K562 (cell line): Measurements from ENCODE around the gene TRIO. TPM values are rescaled to one million over a fixed set of nuclear protein-coding genes. Genes with fewer than 3 reads are reported as not detected.

ENCODE experiments used
- ATAC-seq: fragments of 200-7000 bp; cut with Tn5 transposase; 3 replicates; pipeline ENCODE4 v1.9.1; 2020; ENCODE audit warnings: moderate library complexity
- BruUV-seq: library from RNA; stranded (reverse); fragments of 400-500 nt; replicated peaks from 2 replicates; lab custom pipeline; 2021; lab: Mats Ljungman, UMichigan
- CTCF ChIA-PET: fragments of 300-600 bp; formaldehyde crosslinking; extraction: SDS; loops from one replicate; lab custom pipeline; 2021; ENCODE audit warnings: low intra/inter-chr PET ratio; lab: Yijun Ruan, JAX
- POLR2A ChIA-PET: fragments of 300-600, 350-650 bp; sonication (Branson Sonifier 250); formaldehyde crosslinking; extraction: SDS; loops from one replicate; lab custom pipeline; 2021; ENCODE audit warnings: antibody characterized with exemption, inconsistent platforms; lab: Yijun Ruan, JAX
- DNase-seq, 4 experiments: peaks; one replicate each; pipeline versions ENCODE4 v3.0.0 to v3.0.0-alpha.2; 2011 to 2018; ENCODE audit warnings: low spot score in 3 of 4, mixed read lengths in 3 of 4; ENCODE audit errors: extremely low read depth in 1 of 4
- FAIRE-seq: peaks from 2 replicates; lab custom pipeline; 2011; peaks lifted over from hg19 to GRCh38; lab: Jason Lieb, UNC
- H2AFZ ChIP-seq: 2 replicates; pipeline ENCODE4 v1.6.0; 2011; ENCODE audit warnings: low read depth, low read length, control low read depth, inconsistent platforms
- H3K27ac ChIP-seq: fragments of 200-600 bp; 3 replicates; pipeline ENCODE4 v1.8.0; 2011; ENCODE audit warnings: low read depth, mild to moderate bottlenecking, control low read depth, inconsistent platforms, low read length, moderate library complexity, mixed read lengths; ENCODE audit errors: extremely low read depth
- H3K27me3 ChIP-seq, 2 experiments: fragments of 300-600 bp in 1 of 2; 2 replicates in 1 of 2; 3 replicates in 1 of 2; pipeline versions ENCODE4 v1.6.0 to v1.8.0; 2011; ENCODE audit warnings: inconsistent platforms in 2 of 2, low read length in 2 of 2, mild to moderate bottlenecking in 1 of 2, mixed read lengths in 1 of 2, moderate library complexity in 1 of 2; ENCODE audit not compliant: control insufficient read depth in 2 of 2, insufficient read depth in 2 of 2
- H3K36me3 ChIP-seq: fragments of 300-600 bp; 3 replicates; pipeline ENCODE4 v1.8.0; 2011; ENCODE audit warnings: mild to moderate bottlenecking, low read length, inconsistent platforms; ENCODE audit not compliant: control insufficient read depth, insufficient read depth
- H3K4me1 ChIP-seq, 2 experiments: fragments of 200-600 bp in 1 of 2; replicated peaks in 1 of 2; 2 replicates in 1 of 2; 3 replicates in 1 of 2; pipeline versions ENCODE4 v1.5.1 to v1.8.0; 2011; ENCODE audit warnings: inconsistent platforms in 2 of 2, low read length in 2 of 2, mild to moderate bottlenecking in 1 of 2, mixed read lengths in 1 of 2, moderate library complexity in 1 of 2; ENCODE audit not compliant: control insufficient read depth in 2 of 2, insufficient read depth in 2 of 2
- H3K4me2 ChIP-seq: 2 replicates; pipeline ENCODE4 v1.6.1; 2011; ENCODE audit warnings: low read length, control low read depth, inconsistent platforms, mixed read lengths; ENCODE audit not compliant: insufficient read depth
- H3K4me3 ChIP-seq: fragments of 200-600 bp; sonication (generic), shearing (Covaris generic); 2 replicates; pipeline ENCODE4 v1.5.1; 2016; ENCODE audit warnings: control low read depth, inconsistent platforms
- H3K79me2 ChIP-seq: fragments of 200-600 bp; 3 replicates; pipeline ENCODE4 v1.8.0; 2011; ENCODE audit warnings: low read length, inconsistent platforms; ENCODE audit not compliant: control insufficient read depth, insufficient read depth
- H3K9ac ChIP-seq, 2 experiments: 2 replicates each; pipeline versions ENCODE4 v1.6.0 to v1.6.1; 2011; ENCODE audit warnings: low read depth in 2 of 2, low read length in 2 of 2, control low read depth in 1 of 2, inconsistent platforms in 1 of 2, mild to moderate bottlenecking in 1 of 2, mixed read lengths in 1 of 2; ENCODE audit not compliant: insufficient read depth in 1 of 2
- H3K9me1 ChIP-seq: one replicate; pipeline ENCODE4 v1.6.0; 2011; ENCODE audit warnings: inconsistent platforms, mild to moderate bottlenecking, low read length, moderate library complexity; ENCODE audit not compliant: control insufficient read depth, insufficient read depth
- H3K9me3 ChIP-seq: replicated peaks from 2 replicates; pipeline ENCODE4 v1.5.1; 2011; ENCODE audit warnings: low read depth, low read length, inconsistent platforms; ENCODE audit not compliant: control insufficient read depth, insufficient read depth
- H4K20me1 ChIP-seq: replicated peaks from 2 replicates; pipeline ENCODE4 v1.6.1; 2011; ENCODE audit warnings: low read length, inconsistent platforms, mixed read lengths; ENCODE audit not compliant: control insufficient read depth, insufficient read depth
- CREB1 ChIP-seq, 2 experiments: sonication (generic) in 1 of 2; formaldehyde crosslinking in 1 of 2; IDR thresholded peaks; 2 replicates each; pipeline versions ENCODE4 v1.6.1 to v1.8.0; 2012 to 2022; ENCODE audit warnings: inconsistent platforms in 1 of 2, mild to moderate bottlenecking in 1 of 2, missing genetic modification reagents in 1 of 2, moderate library complexity in 1 of 2
- EGR1 ChIP-seq: fragments of 450-650 bp; conservative IDR thresholded peaks from 2 replicates; pipeline ENCODE4 v1.6.1; 2017; ENCODE audit warnings: mild to moderate bottlenecking
- FOXK1 ChIP-seq: sonication (generic); formaldehyde crosslinking; IDR thresholded peaks from 2 replicates; pipeline ENCODE4 v1.8.0; 2022; ENCODE audit warnings: missing genetic modification reagents, mild to moderate bottlenecking, borderline replicate concordance
- HMG20A ChIP-seq: fragments of 450-650 bp; formaldehyde crosslinking; conservative IDR thresholded peaks from 2 replicates; pipeline ENCODE4 v1.4.0; 2020; ENCODE audit warnings: mild to moderate bottlenecking, mixed read lengths
- KDM5B ChIP-seq: fragments of 200-600 bp; sonication (generic); IDR thresholded peaks from 2 replicates; pipeline ENCODE4 v1.6.1; 2012; ENCODE audit warnings: low read depth, mild to moderate bottlenecking, moderate library complexity, low read length, control low read depth, inconsistent platforms; ENCODE audit not compliant: insufficient replicate concordance
- MCM7 ChIP-seq, 2 experiments: fragments of 450-650 bp; IDR thresholded peaks; 2 replicates each; pipeline ENCODE4 v1.6.1; 2016 to 2018
- NFXL1 ChIP-seq: fragments of 450-650 bp; formaldehyde crosslinking; IDR thresholded peaks from 2 replicates; pipeline ENCODE4 v1.4.0; 2021; ENCODE audit warnings: mild to moderate bottlenecking
- RFX5 ChIP-seq: IDR thresholded peaks from 2 replicates; pipeline ENCODE4 v1.6.1; 2011; ENCODE audit warnings: low read depth, mild to moderate bottlenecking, improper control_type of control experiment, low read length
- TBP ChIP-seq: optimal IDR thresholded peaks from 2 replicates; pipeline ENCODE3; 2011; ENCODE audit warnings: low read depth, low read length, improper control_type of control experiment
- ZNF197 ChIP-seq: fragments of 200-800 bp; sonication (Bioruptor generic); IDR thresholded peaks from 2 replicates; pipeline ENCODE4 v1.6.1; 2016; ENCODE audit warnings: low read depth, missing genetic modification characterization, missing compliant biosample characterization
- WGBS: fragments of 100-300 bp; shearing (Covaris generic); methylation state at CpG from one replicate; pipeline ENCODE4 v1.1.6; 2016; ENCODE audit warnings: low coverage, mixed read lengths; ENCODE audit not compliant: insufficient coverage; ENCODE audit errors: missing lambda C conversion rate; 5-methylcytosine and 5-hydroxymethylcytosine counted together
- in situ Hi-C: fragments of 300-500 bp; cut with MboI; formaldehyde crosslinking; loops from 4 replicates; pipeline ENCODE4 v1.15.0; 2018; ENCODE audit warnings: inconsistent platforms, mixed read lengths
- intact Hi-C: fragments of 100-400 bp; cut with micrococcal nuclease; formaldehyde crosslinking; loops from 2 replicates; pipeline ENCODE4 v1.14.2; 2022
- polyA plus RNA-seq, 8 experiments: library from polyadenylated mRNA; depleted of rRNA in 4 of 8; stranded (reverse) in 5 of 8; unstranded in 3 of 8; fragments of >200 nt; fragmentation: Nextera tagmentation in 2 of 8; fragmentation: Illumina TruSeq in 1 of 8; extraction: Ambion mirVana in 2 of 8; extraction: Trizol in 1 of 8; gene quantifications; 2 replicates each; pipeline versions ENCODE4 v1.2.1 to v1.2.3, GENCODE V29; 2011 to 2014; ENCODE audit warnings: inconsistent platforms in 1 of 8, missing spikeins in 1 of 8
- total RNA-seq, 7 experiments: library from RNA; depleted of rRNA in 6 of 7; stranded (reverse); fragments of >200 nt in 6 of 7; fragmentation: Illumina TruSeq in 2 of 7; extraction: Trizol in 2 of 7; gene quantifications; 2 replicates each; pipeline versions ENCODE4 v1.2.1 to v1.2.3, GENCODE V29; 2011 to 2021; ENCODE audit warnings: low replicate concordance in 1 of 7

TRIO gene
- total and polyA plus RNA-seq, 9 of the 15 experiments (the other 6 are each of a cell fraction or from before 2014, with no cell fraction given) = 0.24 to 5.0 (median 1.1) TPM

GRCh38 chr5:14528115-14528514, 385.0 kb downstream of the TRIO start:
- 0% methylated on average over 6 of the region's 6 CpGs for WGBS
- Histone ChIP-seq H3K4me1 (no peaks in the 10 kb centered on the region), H3K27me3 (peaks cover 0 to 19% of the 10 kb centered on the region in 2 experiments; a peak in 2 of 5 replicates), H3K4me2 (no peak overlapping the region), H3K9me1 (no peaks in the 10 kb centered on the region), H2AFZ (no peak overlapping the region), H3K9ac (no peak overlapping the region), H3K4me3 (no peak overlapping the region), H3K36me3 (no peaks in the 10 kb centered on the region), H3K79me2 (no peaks in the 10 kb centered on the region), H3K9me3 (no peaks in the 10 kb centered on the region), H4K20me1 (no peaks in the 10 kb centered on the region), H3K27ac (no peak overlapping the region)
- in situ Hi-C loops = no loop called here
- ChIA-PET POLR2A (interaction anchor here (0.7 kb wide), 1 partner anchor 108 kb away, joined by 3 read pairs; no protein-coding TSS in a partner anchor), CTCF (no interaction called here)
- FAIRE-seq (no peak), ATAC-seq (no peak), DNase-seq (no peak)
- intact Hi-C loops = no loop called here
- TF ChIP-seq FOXK1 (no peak), HMG20A (CRISPR knock-in tag) (no peak), TBP (no peak), KDM5B (no peak), NFXL1 (CRISPR knock-in tag) (no peak), RFX5 (no peak), MCM7 (IDR thresholded peaks at IDR 0.05) (no peak)
- no TSS peak for BruUV-seq

- Histone ChIP-seq H3K27ac (no peak overlapping the region), H3K4me3 (no peak overlapping the region), H3K4me2 (no peak overlapping the region), H3K36me3 (no peaks in the 10 kb centered on the region), H2AFZ (no peak overlapping the region), H3K27me3 (peaks cover 0 to 19% of the 10 kb centered on the region in 2 experiments; a peak in 2 of 5 replicates), H3K79me2 (no peaks in the 10 kb centered on the region), H3K9me3 (no peaks in the 10 kb centered on the region), H4K20me1 (no peaks in the 10 kb centered on the region), H3K9me1 (no peaks in the 10 kb centered on the region), H3K4me1 (no peaks in the 10 kb centered on the region), H3K9ac (no peak overlapping the region)
- BruUV-seq = no TSS peak
- CTCF ChIA-PET = no interaction called here
- no peak for TF ChIP-seq CREB1 (IDR thresholded peaks at IDR 0.05)
- no peak for TF ChIP-seq CREB1 (CRISPR knock-in tag; IDR thresholded peaks at IDR 0.05)
- TF ChIP-seq ZNF197 (CRISPR knock-in tag) = no peak
- no peak for TF ChIP-seq EGR1
- intact Hi-C loops (no loop called here), in situ Hi-C loops (no loop called here)
- ATAC-seq = no peak
- DNase-seq = no peak
- POLR2A ChIA-PET = no interaction called here
- WGBS = 0% methylated on average over 1 of the region's 1 CpG
- FAIRE-seq = no peak
Observed at GRCh38 chr5:14528926-14529325, 385.8 kb downstream of the TRIO start.
